CD4-positive, alpha-beta T cell treated with Interleukin-17A for 4 hours (primary cell): ENCODE data around the gene GSTP1.
"Not testable (repeated sequence)": the region's sequence is repeated elsewhere in the genome, so short reads cannot be mapped to it uniquely, and the experiment has no call there.

Source experiments
- DNase-seq: peaks from one replicate; pipeline ENCODE4 v3.0.0-alpha.2; 2020; ENCODE audit warnings: mixed read lengths

The GSTP1 gene

GRCh38 chr11:67564230-67564629 is 19.4 kb upstream of the GSTP1 start:
- DNase-seq = no peak

DNA sequence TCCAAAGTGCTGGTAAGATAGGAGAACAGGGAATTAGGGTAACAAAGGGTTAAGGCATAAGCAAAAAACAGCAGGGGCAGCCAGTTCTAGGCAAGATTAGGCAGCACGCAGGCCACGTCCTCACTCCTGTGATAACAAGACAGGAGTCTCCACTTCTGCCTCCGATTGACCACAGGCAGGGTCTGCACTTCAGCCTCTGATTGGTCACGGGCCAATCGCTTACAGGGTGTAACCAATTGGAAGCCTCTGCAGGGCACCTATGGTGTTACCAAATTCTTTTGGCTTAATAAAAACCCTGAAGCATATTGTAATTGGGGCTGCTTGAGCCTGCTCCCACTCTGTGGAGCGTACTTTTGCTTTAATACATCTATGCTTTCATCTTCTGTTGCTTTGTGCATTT is 12.2 kb upstream of the GSTP1 start:
- DNase-seq = no peak

- no peak for DNase-seq
Measured at GRCh38 chr11:67572305-67572704, 11.3 kb upstream of the GSTP1 start.

DNA sequence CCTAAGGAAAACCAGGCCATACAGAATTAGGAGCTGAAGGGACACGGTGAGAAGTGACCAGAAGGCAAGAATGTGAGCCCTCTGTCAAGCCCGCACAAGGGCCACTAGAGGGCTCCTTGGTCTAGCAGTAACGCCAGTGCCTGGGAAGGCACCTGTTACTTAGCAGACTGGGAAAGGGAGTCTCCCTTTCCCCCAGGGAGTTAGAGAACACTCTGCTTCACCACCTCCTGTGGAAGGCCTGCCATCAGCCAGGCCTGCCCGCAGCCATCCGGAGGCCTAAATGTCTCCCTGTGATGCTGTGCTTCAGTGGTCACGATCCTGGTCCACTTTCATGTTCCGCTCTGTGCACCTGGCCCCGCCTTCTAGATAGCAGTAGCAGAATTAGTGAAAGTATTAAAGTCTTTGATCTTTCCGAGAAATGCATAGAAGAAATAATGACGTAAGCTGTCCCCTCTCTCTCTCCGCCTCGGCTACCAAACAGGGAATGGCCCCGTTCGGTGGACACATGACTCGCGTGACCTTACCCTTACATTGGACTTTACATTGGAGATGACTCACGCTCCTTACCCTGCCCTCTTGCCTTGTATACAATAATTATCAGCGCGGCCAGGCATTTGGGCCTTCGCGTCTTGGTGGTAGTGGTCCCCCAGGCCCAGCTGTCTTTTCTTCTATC is 10.7 kb upstream of the GSTP1 start:
- DNase-seq = peak; percentile 48

DNA sequence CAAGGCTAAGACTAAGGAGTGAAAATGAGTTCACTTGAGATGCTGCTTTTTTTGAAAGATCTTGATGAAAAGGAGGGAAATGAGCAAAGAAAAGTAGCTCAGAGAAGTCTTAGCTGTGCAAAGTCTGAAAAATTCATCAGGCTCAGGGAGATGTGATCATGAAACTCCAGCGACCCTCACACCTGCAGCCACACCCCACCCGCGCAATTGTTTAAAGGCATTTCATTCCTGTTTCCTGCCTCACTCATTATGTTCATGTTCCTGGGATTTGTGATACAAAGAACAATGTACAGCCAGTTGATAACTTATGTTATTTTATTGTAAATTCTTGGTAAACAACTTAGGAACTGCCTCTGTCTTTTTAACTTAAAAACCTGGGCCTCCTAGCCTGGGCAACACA is 8.7 kb upstream of the GSTP1 start:
- no peak for DNase-seq

- no peak for DNase-seq
Measured at GRCh38 chr11:67576735-67577475, 6.7 kb upstream of the GSTP1 start.

DNA sequence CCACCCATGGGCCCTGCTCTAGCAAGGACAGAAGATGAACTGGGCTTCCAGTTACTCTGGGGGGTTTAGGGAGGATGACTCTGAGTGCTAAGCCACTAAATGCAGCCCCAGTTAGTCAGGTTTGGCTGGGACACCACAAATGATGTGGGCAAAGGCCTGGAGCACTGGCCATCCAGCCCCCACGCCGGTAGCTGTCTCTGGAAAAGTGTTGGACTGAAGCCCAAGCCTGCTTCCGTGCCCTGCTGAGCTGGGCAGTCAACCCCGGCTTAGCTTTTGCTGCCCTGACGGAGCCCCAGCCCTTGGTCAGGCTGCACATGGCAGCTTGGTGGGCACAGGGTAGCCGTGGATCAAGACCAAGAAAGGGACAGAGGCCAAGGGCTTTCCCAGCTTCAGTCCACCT is 5.7 kb upstream of the GSTP1 start:
- DNase-seq = no peak

DNA sequence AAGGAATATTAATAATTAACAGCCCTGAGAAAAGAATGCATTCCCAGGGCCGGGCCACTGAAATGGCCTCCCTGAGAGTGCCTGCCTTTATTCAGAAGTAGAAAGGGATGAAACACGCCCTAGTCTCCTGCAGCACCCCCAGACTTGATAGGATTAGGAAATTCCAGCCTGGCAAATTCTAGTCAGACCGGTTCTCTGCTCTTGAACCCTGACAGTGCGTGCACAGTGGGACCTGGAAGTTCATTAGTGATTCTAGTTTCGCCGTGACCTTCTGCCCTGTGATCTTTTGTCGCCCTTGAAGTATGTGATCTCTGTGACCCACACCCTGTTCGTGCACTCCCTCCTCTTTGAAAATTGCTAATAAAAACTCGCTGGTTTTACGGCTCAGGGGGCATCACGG is 2.1 kb upstream of the GSTP1 start:
- DNase-seq = no peak

DNA sequence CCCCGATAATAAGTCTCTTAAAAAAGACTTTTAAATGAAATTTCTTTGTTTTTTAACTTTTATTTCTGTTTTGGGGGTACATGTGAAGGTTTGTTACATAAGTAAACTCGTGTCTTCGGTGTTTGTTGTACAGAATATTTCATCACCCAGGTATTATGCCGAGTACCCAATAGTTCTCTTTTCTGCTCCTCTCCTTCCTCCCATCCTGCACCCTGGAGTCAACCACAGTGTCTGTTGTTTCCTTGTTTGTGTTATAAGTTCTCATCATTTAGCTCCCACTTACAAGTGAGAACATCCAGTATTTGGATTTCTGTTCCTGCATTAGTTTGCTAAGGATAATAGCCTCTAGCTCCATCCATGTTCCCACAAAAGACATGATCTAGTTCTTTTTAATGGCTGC is 1.6 kb upstream of the GSTP1 start:
- no peak for DNase-seq

GRCh38 chr11:67584205-67584880 is 731 bp downstream of the GSTP1 start:
- peak; percentile 44 for DNase-seq

- DNase-seq = no peak
Measured at GRCh38 chr11:67584881-67585873, 1.6 kb downstream of the GSTP1 start.

DNA sequence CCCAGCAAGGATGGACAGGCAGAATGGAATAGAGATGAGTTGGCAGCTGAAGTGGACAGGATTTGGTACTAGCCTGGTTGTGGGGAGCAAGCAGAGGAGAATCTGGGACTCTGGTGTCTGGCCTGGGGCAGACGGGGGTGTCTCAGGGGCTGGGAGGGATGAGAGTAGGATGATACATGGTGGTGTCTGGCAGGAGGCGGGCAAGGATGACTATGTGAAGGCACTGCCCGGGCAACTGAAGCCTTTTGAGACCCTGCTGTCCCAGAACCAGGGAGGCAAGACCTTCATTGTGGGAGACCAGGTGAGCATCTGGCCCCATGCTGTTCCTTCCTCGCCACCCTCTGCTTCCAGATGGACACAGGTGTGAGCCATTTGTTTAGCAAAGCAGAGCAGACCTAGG is 2.3 kb downstream of the GSTP1 start:
- no peak for DNase-seq

GRCh38 chr11:67586568-67587250 is 3.1 kb downstream of the GSTP1 start:
- DNase-seq = no peak

- DNase-seq = no peak
Measured at GRCh38 chr11:67588136-67588503, 4.5 kb downstream of the GSTP1 start.

GRCh38 chr11:67588899-67589415 is 5.3 kb downstream of the GSTP1 start:
- not testable (repeated sequence) for DNase-seq

DNA sequence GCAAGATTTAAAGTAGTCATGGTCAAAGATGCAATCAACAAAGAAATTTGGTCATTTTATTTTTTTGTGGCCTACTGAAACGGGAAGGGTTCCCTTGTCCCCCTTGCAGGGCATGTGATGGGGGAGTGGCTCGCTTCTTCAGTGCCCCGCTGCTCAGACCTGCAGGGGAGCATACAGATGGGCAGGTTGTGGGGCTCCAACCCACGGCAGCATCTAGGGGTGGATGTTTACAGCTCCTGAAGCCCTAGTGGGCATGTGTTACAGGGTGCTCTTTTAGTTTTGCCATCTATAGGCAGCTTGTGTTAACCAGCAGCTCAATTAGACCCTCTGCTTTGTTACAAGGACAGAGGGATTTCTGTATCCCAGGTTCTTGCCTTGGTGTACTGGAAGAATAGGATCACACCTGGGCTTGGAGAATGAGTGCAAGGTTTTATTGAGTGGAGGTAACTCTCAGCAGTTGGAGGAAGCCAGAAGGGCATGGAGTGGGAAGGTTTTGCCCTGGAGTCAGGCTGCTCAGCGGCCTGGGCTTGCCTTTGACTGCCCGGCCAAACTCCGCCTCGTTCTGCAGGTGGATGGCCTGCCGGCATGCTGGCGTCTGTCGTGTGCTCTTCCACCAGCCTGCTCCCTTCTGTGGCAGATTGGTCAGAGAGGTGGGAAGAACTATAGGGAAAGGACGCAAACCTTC is 9.4 kb downstream of the GSTP1 start:
- DNase-seq = no peak

- DNase-seq = no peak
Measured at GRCh38 chr11:67593565-67593905, 9.9 kb downstream of the GSTP1 start.

DNA sequence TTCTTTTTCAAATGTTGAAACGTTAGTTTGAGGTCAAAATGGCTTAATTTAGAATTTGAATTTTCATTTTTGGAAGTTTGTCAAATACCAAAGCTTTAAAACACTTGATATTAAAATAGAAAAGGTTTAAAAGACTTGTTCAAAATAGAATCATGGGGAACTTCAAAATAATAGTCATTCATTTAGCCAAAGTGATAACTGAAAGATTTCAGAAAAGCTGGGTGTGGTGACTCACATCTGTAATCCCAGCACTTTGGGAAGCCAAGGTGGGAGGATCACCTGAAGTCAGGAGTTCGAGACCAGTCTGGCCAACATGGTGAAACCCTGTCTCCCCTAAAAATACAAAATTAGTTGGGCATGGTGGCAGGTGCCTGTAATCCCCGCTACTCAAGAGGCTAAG is 10.9 kb downstream of the GSTP1 start:
- DNase-seq = no peak

DNA sequence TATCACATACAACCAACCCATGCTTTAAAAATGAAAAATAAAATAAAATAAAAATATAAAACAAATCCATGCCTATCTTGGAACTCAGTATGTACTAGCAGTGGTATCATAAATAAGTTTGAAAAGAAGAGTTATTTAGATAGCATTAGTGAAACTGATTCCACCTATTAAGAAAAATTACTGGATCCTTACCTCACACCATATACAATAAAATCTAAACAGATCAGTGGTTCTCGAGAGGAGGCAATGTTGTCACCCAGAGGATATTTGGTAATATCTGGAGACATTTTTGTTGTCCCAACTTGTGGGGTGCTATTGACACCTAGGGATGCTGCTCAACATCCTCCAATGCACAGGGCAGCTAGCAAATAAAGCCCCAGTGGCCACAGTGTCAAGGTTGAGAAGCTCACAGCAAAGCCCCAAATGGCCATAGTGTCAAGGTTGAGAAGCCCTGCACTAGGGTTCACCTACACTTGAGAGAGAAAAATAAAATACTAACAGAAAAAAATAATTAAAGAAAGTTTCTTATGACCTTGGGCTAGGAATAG is 13.2 kb downstream of the GSTP1 start:
- no peak for DNase-seq

GRCh38 chr11:67597458-67597857 is 13.8 kb downstream of the GSTP1 start:
- not testable (repeated sequence) for DNase-seq

- DNase-seq = not testable (repeated sequence)
Measured at GRCh38 chr11:67597963-67598362, 14.4 kb downstream of the GSTP1 start.
